Suprapubic skin (tissue), 4 donors: ENCODE results near the gene SLC25A27. TPM values are rescaled to one million over a fixed set of nuclear protein-coding genes. Genes with fewer than 3 reads are reported as not detected.
A peak's percentile ranks its signal among the peaks of the same experiment; 100 is the strongest.

ENCODE experiments used
- DNase-seq, 2 donors: peaks; one replicate each; pipeline ENCODE4 v3.0.0-alpha.2; 2019; ENCODE audit warnings: low spot score in 2 of 2
- H3K27ac ChIP-seq: fragments of 200-600 bp; sonication (generic); one replicate; pipeline ENCODE4 v1.5.1; 2019
- H3K27me3 ChIP-seq: fragments of 200-600 bp; sonication (generic); one replicate; pipeline ENCODE4 v1.5.1; 2019
- H3K36me3 ChIP-seq: fragments of 200-600 bp; sonication (generic); one replicate; pipeline ENCODE4 v1.5.1; 2019
- H3K4me1 ChIP-seq: fragments of 200-600 bp; sonication (generic); one replicate; pipeline ENCODE4 v1.5.1; 2019
- H3K4me3 ChIP-seq: fragments of 200-600 bp; sonication (generic); one replicate; pipeline ENCODE4 v1.5.1; 2019; ENCODE audit warnings: mild to moderate bottlenecking
- H3K9me3 ChIP-seq: fragments of 200-600 bp; sonication (generic); one replicate; pipeline ENCODE4 v1.5.1; 2019
- CTCF ChIP-seq, 2 donors: fragments of 200-600 bp in 1 of 2; fragments of 450-650 bp in 1 of 2; sonication (generic) in 1 of 2; IDR thresholded peaks; one replicate each; pipeline ENCODE4 v1.5.1; 2016 to 2019; ENCODE audit warnings: antibody characterized with exemption in 2 of 2, mild to moderate bottlenecking in 1 of 2, moderate library complexity in 1 of 2
- EP300 ChIP-seq: sonication (generic); formaldehyde crosslinking; IDR thresholded peaks from one replicate; pipeline ENCODE4 v1.6.1; 2017; ENCODE audit warnings: antibody characterized with exemption
- POLR2A ChIP-seq, 2 donors: fragments of 450-650 bp; IDR thresholded peaks; one replicate each; pipeline ENCODE4 v1.6.1; 2017; ENCODE audit warnings: antibody characterized with exemption in 2 of 2, mild to moderate bottlenecking in 2 of 2, moderate library complexity in 2 of 2
- POLR2AphosphoS5 ChIP-seq, 3 donors: sonication (generic); formaldehyde crosslinking; IDR thresholded peaks; one replicate each; pipeline ENCODE4 v1.6.1; 2017; ENCODE audit warnings: antibody characterized with exemption in 3 of 3
- WGBS: methylation state at CpG from one replicate; pipeline ENCODE4 v1.1.5; 2018; 5-methylcytosine and 5-hydroxymethylcytosine counted together
- total RNA-seq, 4 donors: library from RNA; depleted of rRNA; stranded (reverse); fragments of >200 nt; gene quantifications; one replicate each; pipeline ENCODE4 v1.1.0, GENCODE V29; 2016

Gene SLC25A27
- total RNA-seq, 4 donors from 2014 or later = 18.3 to 74.2 (median 24.0) TPM

GRCh38 chr6:46651006-46651405 is 1.8 kb upstream of the SLC25A27 start:
- DNase-seq = no peak
- Histone ChIP-seq H3K9me3 (no peaks in the 10 kb centered on the region), H3K27ac (no peak overlapping the region), H3K36me3 (no peaks in the 10 kb centered on the region), H3K27me3 (no peaks in the 10 kb centered on the region), H3K4me1 (peaks cover 25% of the 10 kb centered on the region), H3K4me3 (peak overlapping the region; percentile 91)
- no peak for TF ChIP-seq POLR2AphosphoS5 (IDR thresholded peaks at IDR 0.05)
- TF ChIP-seq EP300 = no peak
- TF ChIP-seq CTCF (IDR thresholded peaks at IDR 0.05) = no peak
- no peak for TF ChIP-seq POLR2A (IDR thresholded peaks at IDR 0.05)
- 56% methylated on average over 1 of the region's 1 CpG for WGBS

- DNase-seq = no peak
- H3K36me3 ChIP-seq = no peaks in the 10 kb centered on the region
- H3K4me1 ChIP-seq = peaks cover 25% of the 10 kb centered on the region
- peak overlapping the region; percentile 91 for H3K4me3 ChIP-seq
- H3K27ac ChIP-seq = peak overlapping the region; percentile 87
- H3K9me3 ChIP-seq = no peaks in the 10 kb centered on the region
- H3K27me3 ChIP-seq = no peaks in the 10 kb centered on the region
- WGBS = 19% methylated on average over 8 of the region's 8 CpGs
- TF ChIP-seq EP300 (no peak), CTCF (IDR thresholded peaks at IDR 0.05) (no peak)
Observed at GRCh38 chr6:46651816-46652215, 959 bp upstream of the SLC25A27 start.

GRCh38 chr6:46652232-46652602 is 558 bp upstream of the SLC25A27 start:
- Histone ChIP-seq H3K4me1 (peaks cover 25% of the 10 kb centered on the region), H3K27me3 (no peaks in the 10 kb centered on the region), H3K9me3 (no peaks in the 10 kb centered on the region), H3K27ac (peak overlapping the region; percentile 87), H3K36me3 (no peaks in the 10 kb centered on the region), H3K4me3 (peak overlapping the region; percentile 91)
- no peak for DNase-seq
- no peak for TF ChIP-seq EP300
- TF ChIP-seq POLR2AphosphoS5 (IDR thresholded peaks at IDR 0.05) = no peak
- TF ChIP-seq POLR2A (IDR thresholded peaks at IDR 0.05) = no peak
- no peak for TF ChIP-seq CTCF (IDR thresholded peaks at IDR 0.05)
- 5% methylated on average over 6 of the region's 6 CpGs for WGBS

- WGBS = 28% methylated on average over 10 of the region's 10 CpGs
- Histone ChIP-seq H3K27me3 (no peaks in the 10 kb centered on the region), H3K36me3 (no peaks in the 10 kb centered on the region), H3K4me1 (peaks cover 25% of the 10 kb centered on the region), H3K9me3 (no peaks in the 10 kb centered on the region), H3K4me3 (peak overlapping the region; percentile 91), H3K27ac (peak overlapping the region; percentile 87)
- TF ChIP-seq CTCF (IDR thresholded peaks at IDR 0.05) = no peak
- no peak for TF ChIP-seq EP300
- TF ChIP-seq POLR2AphosphoS5 (IDR thresholded peaks at IDR 0.05) = no peak
- no peak for TF ChIP-seq POLR2A (IDR thresholded peaks at IDR 0.05)
- no peak for DNase-seq
Observed at GRCh38 chr6:46653439-46654195, 842 bp downstream of the SLC25A27 start.

GRCh38 chr6:46655803-46656202 is 3.0 kb downstream of the SLC25A27 start:
- DNase-seq = no peak
- Histone ChIP-seq H3K9me3 (no peaks in the 10 kb centered on the region), H3K27ac (no peak overlapping the region), H3K27me3 (no peaks in the 10 kb centered on the region), H3K4me1 (peaks cover 21% of the 10 kb centered on the region), H3K36me3 (peaks cover 3% of the 10 kb centered on the region), H3K4me3 (no peak overlapping the region)
- no peak for TF ChIP-seq POLR2AphosphoS5 (IDR thresholded peaks at IDR 0.05)
- no peak for TF ChIP-seq EP300
- TF ChIP-seq CTCF (IDR thresholded peaks at IDR 0.05) = no peak
- TF ChIP-seq POLR2A (IDR thresholded peaks at IDR 0.05) = no peak
- whole genome bisulfite sequencing = 81% methylated on average over 6 of the region's 6 CpGs
